Fibroblast of pulmonary artery (primary cell): Measurements from ENCODE around the gene MIB1.

Experiments used
- DNase-seq: peaks from one replicate; pipeline ENCODE4 v3.0.0-alpha.2; 2010; ENCODE audit warnings: low read depth
- H3K4me3 ChIP-seq: replicated peaks from 2 replicates; pipeline ENCODE4 v1.5.1; 2011; ENCODE audit warnings: low read depth, mild to moderate bottlenecking, control low read depth, low read length, moderate library complexity
- CTCF ChIP-seq: IDR thresholded peaks from 2 replicates; pipeline ENCODE4 v1.5.1; 2011; ENCODE audit warnings: mild to moderate bottlenecking, control low read depth, low read length, inconsistent platforms; ENCODE audit errors: missing control alignments

The MIB1 gene

GRCh38 chr18:21760321-21760720 is 19.7 kb downstream of the MIB1 start:
- H3K4me3 ChIP-seq: no peak overlapping the region
- peak; percentile 8 for DNase-seq
- TF ChIP-seq CTCF: no peak

GRCh38 chr18:21761471-21762115 is 21.0 kb downstream of the MIB1 start:
- H3K4me3 ChIP-seq: no peak overlapping the region
- no peak for DNase-seq
- no peak for TF ChIP-seq CTCF

GRCh38 chr18:21762181-21762772 is 21.7 kb downstream of the MIB1 start:
- TF ChIP-seq CTCF: no peak
- no peak overlapping the region for H3K4me3 ChIP-seq
- no peak for DNase-seq

- TF ChIP-seq CTCF: no peak
- no peak overlapping the region for H3K4me3 ChIP-seq
- DNase-seq: peak; percentile 12
These were observed 23.5 kb downstream of the MIB1 start for GRCh38 chr18:21763846-21764646.

GRCh38 chr18:21769206-21769605 is 28.6 kb downstream of the MIB1 start:
- no peak for TF ChIP-seq CTCF
- DNase-seq: no peak

GRCh38 chr18:21774722-21775121 is 34.1 kb downstream of the MIB1 start:
- H3K4me3 ChIP-seq: no peak overlapping the region
- no peak for DNase-seq
- no peak for TF ChIP-seq CTCF

More at GRCh38 chr18:21769206-21769605, 28.6 kb downstream of the MIB1 start:
- H3K4me3 ChIP-seq: no peak overlapping the region
